Calu3 (cell line): ENCODE measurements around the gene OR12D1. TPM values are rescaled to one million over a fixed set of nuclear protein-coding genes. Genes with fewer than 3 reads are reported as not detected.

Experiments used
- BruUV-seq: library from RNA; stranded (reverse); fragments of 400-500 nt; replicated peaks from 2 replicates; lab custom pipeline; 2021; lab: Mats Ljungman, UMichigan
- CTCF ChIA-PET: fragments of 300-600 bp; sonication (Branson Sonifier 250); formaldehyde crosslinking; loops from one replicate; lab custom pipeline; 2022; ENCODE audit warnings: antibody characterized with exemption; lab: Charles Lee
- DNase-seq: peaks from one replicate; pipeline ENCODE4 v3.0.0; 2022
- H3K27ac Mint-ChIP-seq: one replicate; pipeline ENCODE4 v1.8.0; 2022; ENCODE audit warnings: mixed read lengths; ENCODE audit not compliant: unreplicated experiment
- H3K27me3 Mint-ChIP-seq: one replicate; pipeline ENCODE4 v1.8.0; 2022; ENCODE audit warnings: mixed read lengths; ENCODE audit not compliant: unreplicated experiment
- H3K36me3 Mint-ChIP-seq: one replicate; pipeline ENCODE4 v1.8.0; 2022; ENCODE audit warnings: mild to moderate bottlenecking, moderate library complexity, mixed read lengths; ENCODE audit not compliant: insufficient read depth, unreplicated experiment
- H3K4me1 Mint-ChIP-seq: one replicate; pipeline ENCODE4 v1.8.0; 2022; ENCODE audit warnings: mild to moderate bottlenecking, low read depth, mixed read lengths; ENCODE audit not compliant: unreplicated experiment
- H3K4me3 Mint-ChIP-seq: one replicate; pipeline ENCODE4 v1.8.0; 2022; ENCODE audit warnings: mild to moderate bottlenecking, low read depth, moderate library complexity, mixed read lengths; ENCODE audit not compliant: unreplicated experiment
- H3K9me3 Mint-ChIP-seq: one replicate; pipeline ENCODE4 v1.8.0; 2022; ENCODE audit warnings: low read depth, mixed read lengths; ENCODE audit not compliant: unreplicated experiment
- CTCF ChIP-seq: fragments of 200-600 bp; IDR thresholded peaks from one replicate; pipeline ENCODE4 v1.8.0; 2022; ENCODE audit warnings: antibody characterized with exemption; ENCODE audit not compliant: unreplicated experiment
- intact Hi-C: fragments of 100-400 bp; cut with micrococcal nuclease; formaldehyde crosslinking; loops from one replicate; pipeline ENCODE4 v1.10.0; 2022; ENCODE audit not compliant: unreplicated experiment
- total RNA-seq: library from RNA; stranded (reverse); gene quantifications from 2 replicates; pipeline ENCODE4 v1.2.3, GENCODE V29; 2022

The OR12D1 gene
- total RNA-seq, 1 experiment from 2014 or later, result not detected

GRCh38 chr6:29419516-29419915, 4.8 kb downstream of the OR12D1 start:
- H3K4me1 Mint-ChIP-seq, result no peaks in the 10 kb centered on the region
- BruUV-seq, result no TSS peak
- intact Hi-C loops, result loop anchor here (10.0 kb wide), 1 partner anchor 95 kb away; no protein-coding TSS in a partner anchor
- no peak for TF ChIP-seq CTCF
- DNase-seq, result no peak
- H3K27me3 Mint-ChIP-seq, result no peaks in the 10 kb centered on the region
- peaks cover 2% of the 10 kb centered on the region for H3K9me3 Mint-ChIP-seq
- H3K27ac Mint-ChIP-seq, result no peak overlapping the region
- no peaks in the 10 kb centered on the region for H3K36me3 Mint-ChIP-seq
- H3K4me3 Mint-ChIP-seq, result no peak overlapping the region
- CTCF ChIA-PET, result no interaction called here

- no TSS peak for BruUV-seq
- no peak for DNase-seq
- CTCF ChIA-PET, result interaction anchor here (1.2 kb wide), 1 partner anchor 103 kb away, joined by 3 read pairs; no protein-coding TSS in a partner anchor
- no peak for TF ChIP-seq CTCF
- H3K4me1 Mint-ChIP-seq, result no peaks in the 10 kb centered on the region
- no peaks in the 10 kb centered on the region for H3K27me3 Mint-ChIP-seq
- H3K9me3 Mint-ChIP-seq, result no peaks in the 10 kb centered on the region
- H3K4me3 Mint-ChIP-seq, result no peak overlapping the region
- intact Hi-C loops, result no loop called here
- no peak overlapping the region for H3K27ac Mint-ChIP-seq
- no peaks in the 10 kb centered on the region for H3K36me3 Mint-ChIP-seq
These were observed 9.4 kb downstream of the OR12D1 start for GRCh38 chr6:29424168-29424567.

GRCh38 chr6:29424575-29424974, 9.8 kb downstream of the OR12D1 start:
- CTCF ChIA-PET, result interaction anchor here (1.2 kb wide), 1 partner anchor 103 kb away, joined by 3 read pairs; no protein-coding TSS in a partner anchor
- TF ChIP-seq CTCF, result no peak
- no peaks in the 10 kb centered on the region for H3K36me3 Mint-ChIP-seq
- no peaks in the 10 kb centered on the region for H3K4me1 Mint-ChIP-seq
- H3K27ac Mint-ChIP-seq, result no peak overlapping the region
- intact Hi-C loops, result no loop called here
- H3K27me3 Mint-ChIP-seq, result no peaks in the 10 kb centered on the region
- BruUV-seq, result no TSS peak
- H3K4me3 Mint-ChIP-seq, result no peak overlapping the region
- DNase-seq, result no peak
- no peaks in the 10 kb centered on the region for H3K9me3 Mint-ChIP-seq

GRCh38 chr6:29425075-29425474, 10.3 kb downstream of the OR12D1 start:
- Mint-ChIP-seq H3K27ac (no peak overlapping the region), H3K36me3 (no peaks in the 10 kb centered on the region), H3K27me3 (no peaks in the 10 kb centered on the region), H3K4me3 (no peak overlapping the region), H3K4me1 (no peaks in the 10 kb centered on the region), H3K9me3 (no peaks in the 10 kb centered on the region)
- TF ChIP-seq CTCF, result no peak
- intact Hi-C loops, result no loop called here
- CTCF ChIA-PET, result interaction anchor here (1.0 to 1.2 kb wide), 2 partner anchors 102 to 1283 kb away, joined by 3 read pairs; partner anchors contain the start of gene ZKSCAN8
- no TSS peak for BruUV-seq
- DNase-seq, result no peak
